ENCODE results near the gene FERMT2.
"Not testable (repeated sequence)": the region's sequence is repeated elsewhere in the genome, so short reads cannot be mapped to it uniquely, and the experiment has no call there.

Gene FERMT2

GRCh38 chr14:52926953-52927352, 23.9 kb downstream of the FERMT2 start:
- H3K79me2 ChIP-seq: peaks cover 20% of the 10 kb centered on the region
- no peak overlapping the region for H3K4me2 ChIP-seq (ENCODE audit: low read length)
- no peaks in the 10 kb centered on the region for H3K36me3 ChIP-seq (ENCODE audit: control insufficient read depth, insufficient read depth, low read length)
- TF ChIP-seq CTCF (IDR thresholded peaks at IDR 0.05): no peak
- H3K4me1 ChIP-seq: peaks cover 4% of the 10 kb centered on the region
- no peak overlapping the region for H3K4me3 ChIP-seq (ENCODE audit: low read depth, low read length)
- no peaks in the 10 kb centered on the region for H3K27me3 ChIP-seq (ENCODE audit: control insufficient read depth, insufficient read depth, low read length)
- no peaks in the 10 kb centered on the region for H3K9me3 ChIP-seq (ENCODE audit: control insufficient read depth, low read length)
- no peak overlapping the region for H2AFZ ChIP-seq
- no peak overlapping the region for H3K27ac ChIP-seq
- no peak overlapping the region for H3K9ac ChIP-seq

GRCh38 chr14:52923902-52924575, 26.8 kb downstream of the FERMT2 start:
- H3K4me3 ChIP-seq (ENCODE audit: low read depth, low read length): no peak overlapping the region

GRCh38 chr14:52922656-52923055, 28.2 kb downstream of the FERMT2 start:
- Histone ChIP-seq H3K4me1 (peaks cover 4% of the 10 kb centered on the region), H3K79me2 (peaks cover 6% of the 10 kb centered on the region), H3K9ac (no peak overlapping the region), H3K9me3 (ENCODE audit: control insufficient read depth, low read length) (no peaks in the 10 kb centered on the region), H3K4me2 (ENCODE audit: low read length) (no peak overlapping the region), H2AFZ (no peak overlapping the region), H3K27ac (no peak overlapping the region), H3K27me3 (ENCODE audit: control insufficient read depth, insufficient read depth, low read length) (no peaks in the 10 kb centered on the region), H3K36me3 (ENCODE audit: control insufficient read depth, insufficient read depth, low read length) (no peaks in the 10 kb centered on the region), H3K4me3 (ENCODE audit: low read depth, low read length) (no peak overlapping the region)
- no peak for TF ChIP-seq CTCF (IDR thresholded peaks at IDR 0.05)

More at GRCh38 chr14:52923902-52924575, 26.8 kb downstream of the FERMT2 start:
- no peaks in the 10 kb centered on the region for H3K27me3 ChIP-seq (ENCODE audit: control insufficient read depth, insufficient read depth, low read length)
- no peak overlapping the region for H2AFZ ChIP-seq
- H3K9me3 ChIP-seq (ENCODE audit: control insufficient read depth, low read length): no peaks in the 10 kb centered on the region
- H3K79me2 ChIP-seq: peaks cover 15% of the 10 kb centered on the region
- H3K27ac ChIP-seq: no peak overlapping the region
- peaks cover 4% of the 10 kb centered on the region for H3K4me1 ChIP-seq
- no peaks in the 10 kb centered on the region for H3K36me3 ChIP-seq (ENCODE audit: control insufficient read depth, insufficient read depth, low read length)
- H3K4me2 ChIP-seq (ENCODE audit: low read length): no peak overlapping the region
- TF ChIP-seq CTCF (IDR thresholded peaks at IDR 0.05): peak; percentile 38
- no peak overlapping the region for H3K9ac ChIP-seq

- no peak for TF ChIP-seq CTCF (IDR thresholded peaks at IDR 0.05)
- no peak overlapping the region for H3K27ac ChIP-seq
- H3K9me3 ChIP-seq (ENCODE audit: control insufficient read depth, low read length): no peaks in the 10 kb centered on the region
- H3K4me1 ChIP-seq: peaks cover 4% of the 10 kb centered on the region
- no peak overlapping the region for H3K9ac ChIP-seq
- H3K27me3 ChIP-seq (ENCODE audit: control insufficient read depth, insufficient read depth, low read length): no peaks in the 10 kb centered on the region
- no peak overlapping the region for H2AFZ ChIP-seq
- peaks cover 6% of the 10 kb centered on the region for H3K79me2 ChIP-seq
- no peak overlapping the region for H3K4me2 ChIP-seq (ENCODE audit: low read length)
- H3K4me3 ChIP-seq (ENCODE audit: low read depth, low read length): no peak overlapping the region
- H3K36me3 ChIP-seq (ENCODE audit: control insufficient read depth, insufficient read depth, low read length): no peaks in the 10 kb centered on the region
Observed at GRCh38 chr14:52922059-52922458, 28.8 kb downstream of the FERMT2 start.

- not testable (repeated sequence) for H3K79me2 ChIP-seq; H3K27ac ChIP-seq; H2AFZ ChIP-seq; H3K36me3 ChIP-seq (ENCODE audit: control insufficient read depth, insufficient read depth, low read length); H3K9ac ChIP-seq; H3K4me3 ChIP-seq (ENCODE audit: low read depth, low read length); H3K27me3 ChIP-seq (ENCODE audit: control insufficient read depth, insufficient read depth, low read length); H3K4me1 ChIP-seq; H3K4me2 ChIP-seq (ENCODE audit: low read length); H3K9me3 ChIP-seq (ENCODE audit: control insufficient read depth, low read length)
Observed at GRCh38 chr14:52920411-52920810, 30.4 kb downstream of the FERMT2 start.

Measured in parathyroid adenoma (tissue), 2 donors.